ENCODE data around the gene ATP6V1B1. TPM values are rescaled to one million over a fixed set of nuclear protein-coding genes. Genes with fewer than 3 reads are reported as not detected.

Gene ATP6V1B1
- total RNA-seq, 2 donors from 2014 or later = 0.85 to 0.89 TPM

- ATAC-seq = no peak
- intact Hi-C loops (cut with DNase I) = no loop called here
- DNase-seq = no peak
These were observed 45.7 kb downstream of the ATP6V1B1 start for GRCh38 chr2:70981421-70981820.

- DNase-seq (no peak), ATAC-seq (no peak)
- intact Hi-C loops (cut with DNase I) = no loop called here
These were observed 46.4 kb downstream of the ATP6V1B1 start for GRCh38 chr2:70981866-70982810.

GRCh38 chr2:70982971-70983370 is 47.3 kb downstream of the ATP6V1B1 start:
- no peak for DNase-seq
- intact Hi-C loops (cut with DNase I) = no loop called here
- no peak for ATAC-seq

- ATAC-seq = no peak
- intact Hi-C loops (cut with DNase I) = no loop called here
- DNase-seq = no peak
These were observed 48.0 kb downstream of the ATP6V1B1 start for GRCh38 chr2:70983506-70984227.

- intact Hi-C loops (cut with DNase I) = no loop called here
- no peak for DNase-seq
- ATAC-seq = no peak
These were observed 48.5 kb downstream of the ATP6V1B1 start for GRCh38 chr2:70984228-70984575.

- DNase-seq (peak; percentile 77), ATAC-seq (peak; percentile 78 to 87)
- intact Hi-C loops (cut with DNase I) = no loop called here
These were observed 49.0 kb downstream of the ATP6V1B1 start for GRCh38 chr2:70984576-70985282.

GRCh38 chr2:70985283-70985688 is 49.6 kb downstream of the ATP6V1B1 start:
- DNase-seq = no peak
- ATAC-seq = no peak
- intact Hi-C loops (cut with DNase I) = no loop called here

GRCh38 chr2:70985956-70986355 is 50.3 kb downstream of the ATP6V1B1 start:
- intact Hi-C loops (cut with DNase I) = no loop called here
- ATAC-seq (no peak), DNase-seq (no peak)

- no peak for ATAC-seq
- intact Hi-C loops (cut with DNase I) = no loop called here
- no peak for DNase-seq
These were observed 50.9 kb downstream of the ATP6V1B1 start for GRCh38 chr2:70986499-70987189.

GRCh38 chr2:70987386-70987785 is 51.7 kb downstream of the ATP6V1B1 start:
- DNase-seq = no peak
- no peak for ATAC-seq
- intact Hi-C loops (cut with DNase I) = no loop called here

GRCh38 chr2:70988151-70988550 is 52.5 kb downstream of the ATP6V1B1 start:
- DNase-seq (no peak), ATAC-seq (peak in 1 of 2 donors; percentile 5)
- intact Hi-C loops (cut with DNase I) = no loop called here

- ATAC-seq (no peak), DNase-seq (no peak)
- intact Hi-C loops (cut with DNase I) = no loop called here
These were observed 53.3 kb downstream of the ATP6V1B1 start for GRCh38 chr2:70988726-70989648.

GRCh38 chr2:70990216-70990615 is 54.5 kb downstream of the ATP6V1B1 start:
- ATAC-seq (no peak), DNase-seq (no peak)
- intact Hi-C loops (cut with DNase I) = no loop called here

GRCh38 chr2:70991142-70991541 is 55.4 kb downstream of the ATP6V1B1 start:
- intact Hi-C loops (cut with DNase I) = no loop called here
- no peak for DNase-seq
- ATAC-seq = no peak

GRCh38 chr2:70991742-70992141 is 56.0 kb downstream of the ATP6V1B1 start:
- DNase-seq (no peak), ATAC-seq (no peak)
- intact Hi-C loops (cut with DNase I) = no loop called here

- intact Hi-C loops (cut with DNase I) = no loop called here
- no peak for DNase-seq
- no peak for ATAC-seq
These were observed 57.5 kb downstream of the ATP6V1B1 start for GRCh38 chr2:70992945-70993853.

- intact Hi-C loops (cut with DNase I) = no loop called here
- DNase-seq = peak; percentile 50
- ATAC-seq = peak; percentile 28
These were observed 58.5 kb downstream of the ATP6V1B1 start for GRCh38 chr2:70994009-70994698.
